Activated T-cell treated with anti-CD3 and anti-CD28 coated beads for 24 hours (primary cell): ENCODE results near the gene OR4S1.
A peak's percentile ranks its signal among the peaks of the same experiment; 100 is the strongest.
"Not testable (repeated sequence)": the region's sequence is repeated elsewhere in the genome, so short reads cannot be mapped to it uniquely, and the experiment has no call there.

Experiments
- DNase-seq: peaks from one replicate; pipeline ENCODE4 v3.0.0-alpha.2; 2020; ENCODE audit warnings: low read depth

The OR4S1 gene, protein sequence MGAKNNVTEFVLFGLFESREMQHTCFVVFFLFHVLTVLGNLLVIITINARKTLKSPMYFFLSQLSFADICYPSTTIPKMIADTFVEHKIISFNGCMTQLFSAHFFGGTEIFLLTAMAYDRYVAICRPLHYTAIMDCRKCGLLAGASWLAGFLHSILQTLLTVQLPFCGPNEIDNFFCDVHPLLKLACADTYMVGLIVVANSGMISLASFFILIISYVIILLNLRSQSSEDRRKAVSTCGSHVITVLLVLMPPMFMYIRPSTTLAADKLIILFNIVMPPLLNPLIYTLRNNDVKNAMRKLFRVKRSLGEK

GRCh38 chr11:48305923-48306322 lies at the start of gene OR4S1:
Gene OR4S1, plus strand, starts transcription at chr11:48306223. Its CDS starts 0 bp downstream, at chr11:48306223.
- no peak for DNase-seq

DNA sequence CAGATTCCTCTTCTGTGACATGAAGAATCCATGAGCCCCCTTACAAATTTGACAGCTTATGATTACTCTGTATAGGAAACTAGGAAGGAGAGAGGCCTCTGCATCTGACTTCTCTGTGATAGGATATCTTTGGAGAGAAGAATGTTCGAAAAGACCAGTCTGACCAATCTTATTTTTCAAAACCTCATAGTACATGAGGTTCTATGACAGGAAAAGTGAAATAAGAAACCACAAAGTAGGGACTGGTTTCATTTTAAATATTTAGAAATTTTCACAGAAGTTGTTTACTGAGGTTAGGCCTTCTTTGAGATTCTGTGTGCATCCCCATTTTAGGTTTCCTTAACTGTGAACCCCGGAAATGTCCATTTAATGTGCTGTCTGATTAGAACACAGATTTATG lies 44.4 kb upstream of the OR4S1 start:
- DNase-seq: no peak

DNA sequence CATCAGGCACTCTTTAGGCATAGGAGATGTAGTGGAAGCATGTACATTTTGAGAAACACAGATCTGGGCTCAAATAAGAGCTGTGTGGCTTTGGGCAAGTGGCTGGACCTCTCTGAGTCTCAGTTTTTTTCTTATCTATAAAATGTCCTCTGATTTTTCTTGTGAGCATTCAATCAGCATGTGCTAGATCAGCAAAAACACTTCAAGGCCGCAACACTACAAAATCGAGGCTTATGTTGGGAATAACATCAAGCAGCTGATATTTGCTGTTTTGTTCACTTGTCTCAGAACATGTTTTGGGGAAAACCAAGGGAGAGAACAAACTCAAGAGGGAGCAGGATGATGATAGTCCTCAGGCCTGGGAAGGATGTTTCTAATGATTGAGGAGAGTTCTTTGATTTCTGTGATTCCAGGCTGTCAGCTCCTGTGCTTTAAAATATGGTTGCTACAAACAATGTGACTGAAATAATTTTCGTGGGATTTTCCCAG lies 42.6 kb upstream of the OR4S1 start, which contains the start of gene OR4X1:
TSS of gene OR4X1 (plus strand) at position 439 of the 489 bp plus-strand sequence. CDS start at position 439, 0 bp downstream.
- DNase-seq: no peak

- DNase-seq: no peak
These were observed 35.4 kb upstream of the OR4S1 start for GRCh38 chr11:48270621-48271020.

- DNase-seq: no peak
These were observed 33.4 kb upstream of the OR4S1 start for GRCh38 chr11:48272606-48273005.

GRCh38 chr11:48307760-48308386 lies 1.9 kb downstream of the OR4S1 start:
- peak; percentile 58 for DNase-seq

GRCh38 chr11:48313590-48313989 lies 7.6 kb downstream of the OR4S1 start:
- DNase-seq: not testable (repeated sequence)

GRCh38 chr11:48319813-48320212 lies 13.8 kb downstream of the OR4S1 start:
- not testable (repeated sequence) for DNase-seq

GRCh38 chr11:48324620-48325019 lies 18.6 kb downstream of the OR4S1 start, which contains the start of gene OR4C3:
Gene OR4C3, plus strand, starts transcription at chr11:48324920. Its CDS starts 102 bp downstream, at chr11:48325022.
- DNase-seq: not testable (repeated sequence)

GRCh38 chr11:48341466-48341865 lies 35.4 kb downstream of the OR4S1 start:
- no peak for DNase-seq

- not testable (repeated sequence) for DNase-seq
These were observed 36.5 kb downstream of the OR4S1 start for GRCh38 chr11:48342505-48342904.

DNA sequence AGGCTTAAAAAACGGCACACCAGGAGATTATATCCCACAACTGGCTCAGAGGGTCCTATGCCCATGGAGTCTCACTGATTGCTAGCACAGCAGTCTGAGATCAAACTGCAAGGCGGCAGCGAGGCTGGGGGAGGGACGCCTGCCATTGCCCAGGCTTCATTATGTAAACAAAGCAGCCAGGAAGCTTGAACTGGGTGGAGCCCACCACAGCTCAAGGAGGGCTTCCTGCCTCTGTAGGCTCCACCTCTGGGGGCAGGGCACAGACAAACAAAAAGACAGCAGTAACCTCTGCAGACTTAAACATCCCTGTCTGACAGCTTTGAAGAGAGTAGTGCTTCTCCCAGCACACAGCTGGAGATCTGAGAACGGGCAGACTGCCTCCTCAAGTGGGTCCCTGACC lies 40.3 kb downstream of the OR4S1 start:
- not testable (repeated sequence) for DNase-seq

DNA sequence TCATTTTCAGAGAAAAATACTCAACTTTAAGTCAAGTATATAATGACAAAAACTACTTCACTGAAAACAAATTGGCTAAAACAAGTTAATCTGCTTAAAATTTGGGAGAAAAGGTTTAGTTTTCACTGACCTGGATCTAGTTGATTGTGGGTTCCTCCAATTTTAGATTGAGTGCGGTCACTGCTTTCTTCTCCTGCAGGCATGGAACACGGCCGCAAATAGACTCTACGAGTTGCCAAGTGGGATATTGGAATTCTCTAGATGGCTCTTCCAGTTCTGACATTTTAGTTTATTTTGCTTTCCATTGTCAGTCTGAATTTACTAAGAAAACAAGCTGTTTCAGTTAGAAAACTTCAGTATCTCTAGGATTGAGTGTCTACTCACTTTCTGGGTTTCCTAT lies 48.0 kb downstream of the OR4S1 start:
- DNase-seq: no peak

GRCh38 chr11:48354677-48355076 lies 48.7 kb downstream of the OR4S1 start:
- DNase-seq: no peak
